HEK293 (cell line): ENCODE data around the gene AOC3.

Experiments used
- CTCF ChIA-PET: fragments of 350-600 bp; formaldehyde crosslinking; extraction: SDS; loops from one replicate; lab custom pipeline; 2021; ENCODE audit warnings: antibody characterized with exemption; lab: Yijun Ruan, JAX
- POLR2A ChIA-PET: fragments of 300-600 bp; formaldehyde crosslinking; extraction: SDS; loops from one replicate; lab custom pipeline; 2020; ENCODE audit warnings: antibody characterized with exemption, inconsistent platforms; lab: Yijun Ruan, JAX
- H3K27ac ChIP-seq: fragments of 200-500 bp; sonication (Bioruptor generic); 2 replicates; pipeline ENCODE4 v1.5.1; 2014; ENCODE audit warnings: low read depth, low read length, control low read depth, inconsistent platforms; ENCODE audit errors: extremely low read depth
- H3K36me3 ChIP-seq, 2 experiments: fragments of 200-500 bp in 1 of 2; sonication (Bioruptor generic) in 1 of 2; 1 replicate in 1 of 2; 2 replicates in 1 of 2; pipeline ENCODE4 v1.5.1; 2014 to 2017; ENCODE audit warnings: inconsistent platforms in 2 of 2, low read length in 2 of 2; ENCODE audit not compliant: control insufficient read depth in 2 of 2, insufficient read depth in 1 of 2
- H3K4me1 ChIP-seq: fragments of 200-500 bp; sonication (Bioruptor generic); 2 replicates; pipeline ENCODE4 v1.5.1; 2014; ENCODE audit warnings: mild to moderate bottlenecking, low read length, inconsistent platforms; ENCODE audit not compliant: control insufficient read depth, insufficient read depth
- H3K4me3 ChIP-seq: 2 replicates; pipeline ENCODE4 v1.5.1; 2011; ENCODE audit warnings: low read depth, mild to moderate bottlenecking, control low read depth, low read length, moderate library complexity
- H3K9me3 ChIP-seq: fragments of 200-500 bp; sonication (Bioruptor generic); 2 replicates; pipeline ENCODE4 v1.5.1; 2014; ENCODE audit warnings: low read depth, low read length, inconsistent platforms; ENCODE audit not compliant: control insufficient read depth, insufficient read depth
- GLIS1 ChIP-seq: fragments of 450-650 bp; formaldehyde crosslinking; IDR thresholded peaks from 2 replicates; pipeline ENCODE4 v1.5.1; 2016; ENCODE audit warnings: missing biosample characterization, missing genetic modification characterization
- MYNN ChIP-seq: fragments of 450-650 bp; formaldehyde crosslinking; IDR thresholded peaks from 2 replicates; pipeline ENCODE4 v1.5.1; 2016; ENCODE audit warnings: missing biosample characterization, missing genetic modification characterization, borderline replicate concordance
- PRDM6 ChIP-seq: fragments of 450-650 bp; formaldehyde crosslinking; IDR thresholded peaks from 2 replicates; pipeline ENCODE4 v1.5.1; 2017; ENCODE audit warnings: missing biosample characterization, missing genetic modification characterization
- REST ChIP-seq: fragments of 450-650 bp; formaldehyde crosslinking; IDR thresholded peaks from 2 replicates; pipeline ENCODE4 v1.5.1; 2016; ENCODE audit warnings: missing biosample characterization, missing genetic modification characterization
- ZFP41 ChIP-seq: fragments of 450-650 bp; formaldehyde crosslinking; IDR thresholded peaks from 2 replicates; pipeline ENCODE4 v1.5.1; 2016; ENCODE audit warnings: missing biosample characterization, missing genetic modification characterization, borderline replicate concordance
- ZNF155 ChIP-seq: fragments of 450-650 bp; formaldehyde crosslinking; IDR thresholded peaks from 2 replicates; pipeline ENCODE4 v1.5.1; 2016; ENCODE audit warnings: missing biosample characterization, missing genetic modification characterization
- ZNF16 ChIP-seq: fragments of 450-650 bp; formaldehyde crosslinking; IDR thresholded peaks from 2 replicates; pipeline ENCODE4 v1.5.1; 2016; ENCODE audit warnings: low read depth, missing biosample characterization, missing genetic modification characterization
- ZNF366 ChIP-seq: fragments of 450-650 bp; formaldehyde crosslinking; conservative IDR thresholded peaks from 2 replicates; pipeline ENCODE4 v1.5.1; 2016; ENCODE audit warnings: missing biosample characterization, missing genetic modification characterization
- ZNF37A ChIP-seq: fragments of 450-650 bp; IDR thresholded peaks from 2 replicates; pipeline ENCODE4 v1.5.1; 2018; ENCODE audit warnings: missing biosample characterization, missing genetic modification characterization
- ZNF391 ChIP-seq: fragments of 450-650 bp; formaldehyde crosslinking; IDR thresholded peaks from 2 replicates; pipeline ENCODE4 v1.5.1; 2016; ENCODE audit warnings: low read depth, missing biosample characterization, missing genetic modification characterization, borderline replicate concordance
- ZNF398 ChIP-seq: fragments of 450-650 bp; formaldehyde crosslinking; IDR thresholded peaks from 2 replicates; pipeline ENCODE4 v1.5.1; 2017; ENCODE audit warnings: missing biosample characterization, missing genetic modification characterization
- ZNF48 ChIP-seq: fragments of 450-650 bp; formaldehyde crosslinking; IDR thresholded peaks from 2 replicates; pipeline ENCODE4 v1.5.1; 2016; ENCODE audit warnings: missing biosample characterization, missing genetic modification characterization
- ZNF501 ChIP-seq: fragments of 450-650 bp; formaldehyde crosslinking; IDR thresholded peaks from 2 replicates; pipeline ENCODE4 v1.5.1; 2016; ENCODE audit warnings: missing biosample characterization, missing genetic modification characterization
- ZNF518A ChIP-seq: fragments of 450-650 bp; formaldehyde crosslinking; conservative IDR thresholded peaks from 2 replicates; pipeline ENCODE4 v1.5.1; 2016; ENCODE audit warnings: low read depth, missing biosample characterization, missing genetic modification characterization
- ZNF600 ChIP-seq: fragments of 450-650 bp; formaldehyde crosslinking; IDR thresholded peaks from 2 replicates; pipeline ENCODE4 v1.5.1; 2016; ENCODE audit warnings: missing biosample characterization, missing genetic modification characterization
- ZNF664 ChIP-seq: fragments of 450-650 bp; formaldehyde crosslinking; IDR thresholded peaks from 2 replicates; pipeline ENCODE4 v1.5.1; 2016; ENCODE audit warnings: missing biosample characterization, missing genetic modification characterization
- ZNF670 ChIP-seq: fragments of 450-650 bp; formaldehyde crosslinking; IDR thresholded peaks from 2 replicates; pipeline ENCODE4 v1.5.1; 2016; ENCODE audit warnings: missing biosample characterization, missing genetic modification characterization, low read depth
- TF ChIP-seq, protein P1 (sequence below): IDR thresholded peaks from 2 replicates; pipeline ENCODE4 v1.6.1; 2011; ENCODE audit warnings: mild to moderate bottlenecking, low read depth, low read length, borderline replicate concordance
- TF ChIP-seq, protein P2 (sequence below): fragments of 450-650 bp; formaldehyde crosslinking; IDR thresholded peaks from 2 replicates; pipeline ENCODE4 v1.5.1; 2016; ENCODE audit warnings: missing biosample characterization, missing genetic modification characterization

Gene AOC3

GRCh38 chr17:42848093-42848492 lies 2.9 kb upstream of the AOC3 start (continued):
- TF ChIP-seq ZNF518A (tag by site-specific recombination) (no peak), ZNF398 (tag by site-specific recombination) (no peak), ZNF501 (no peak), ZFP41 (tag by site-specific recombination) (no peak), ZNF670 (tag by site-specific recombination) (no peak), MYNN (no peak)
- TF ChIP-seq, protein P1, sequence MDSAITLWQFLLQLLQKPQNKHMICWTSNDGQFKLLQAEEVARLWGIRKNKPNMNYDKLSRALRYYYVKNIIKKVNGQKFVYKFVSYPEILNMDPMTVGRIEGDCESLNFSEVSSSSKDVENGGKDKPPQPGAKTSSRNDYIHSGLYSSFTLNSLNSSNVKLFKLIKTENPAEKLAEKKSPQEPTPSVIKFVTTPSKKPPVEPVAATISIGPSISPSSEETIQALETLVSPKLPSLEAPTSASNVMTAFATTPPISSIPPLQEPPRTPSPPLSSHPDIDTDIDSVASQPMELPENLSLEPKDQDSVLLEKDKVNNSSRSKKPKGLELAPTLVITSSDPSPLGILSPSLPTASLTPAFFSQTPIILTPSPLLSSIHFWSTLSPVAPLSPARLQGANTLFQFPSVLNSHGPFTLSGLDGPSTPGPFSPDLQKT = no peak
- TF ChIP-seq, all 188 proteins: peak for 0

GRCh38 chr17:42849031-42849430 lies 2.0 kb upstream of the AOC3 start:
- no peak overlapping the region for H3K4me3 ChIP-seq
- H3K9me3 ChIP-seq = no peaks in the 10 kb centered on the region
- POLR2A ChIA-PET = interaction anchor here (1.2 to 2.0 kb wide), 3 partner anchors 10 to 81 kb away, joined by 4 to 7 read pairs (median 6); partner anchors contain the start of gene PSME3
- H3K36me3 ChIP-seq = peaks cover 0 to 22% of the 10 kb centered on the region in 2 experiments; a peak in 1 of 3 replicates
- H3K4me1 ChIP-seq = no peaks in the 10 kb centered on the region
- TF ChIP-seq ZNF155 (no peak), ZNF664 (tag by site-specific recombination) (no peak), ZNF366 (no peak), ZNF391 (tag by site-specific recombination) (no peak), ZNF600 (no peak), PRDM6 (no peak), GLIS1 (tag by site-specific recombination) (no peak), ZNF16 (tag by site-specific recombination) (no peak), REST (tag by site-specific recombination) (no peak), ZNF48 (tag by site-specific recombination) (no peak), ZNF37A (tag by site-specific recombination) (no peak)
- TF ChIP-seq, protein P2, sequence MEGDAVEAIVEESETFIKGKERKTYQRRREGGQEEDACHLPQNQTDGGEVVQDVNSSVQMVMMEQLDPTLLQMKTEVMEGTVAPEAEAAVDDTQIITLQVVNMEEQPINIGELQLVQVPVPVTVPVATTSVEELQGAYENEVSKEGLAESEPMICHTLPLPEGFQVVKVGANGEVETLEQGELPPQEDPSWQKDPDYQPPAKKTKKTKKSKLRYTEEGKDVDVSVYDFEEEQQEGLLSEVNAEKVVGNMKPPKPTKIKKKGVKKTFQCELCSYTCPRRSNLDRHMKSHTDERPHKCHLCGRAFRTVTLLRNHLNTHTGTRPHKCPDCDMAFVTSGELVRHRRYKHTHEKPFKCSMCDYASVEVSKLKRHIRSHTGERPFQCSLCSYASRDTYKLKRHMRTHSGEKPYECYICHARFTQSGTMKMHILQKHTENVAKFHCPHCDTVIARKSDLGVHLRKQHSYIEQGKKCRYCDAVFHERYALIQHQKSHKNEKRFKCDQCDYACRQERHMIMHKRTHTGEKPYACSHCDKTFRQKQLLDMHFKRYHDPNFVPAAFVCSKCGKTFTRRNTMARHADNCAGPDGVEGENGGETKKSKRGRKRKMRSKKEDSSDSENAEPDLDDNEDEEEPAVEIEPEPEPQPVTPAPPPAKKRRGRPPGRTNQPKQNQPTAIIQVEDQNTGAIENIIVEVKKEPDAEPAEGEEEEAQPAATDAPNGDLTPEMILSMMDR = no peak
- CTCF ChIA-PET = interaction anchor here (0.6 to 1.1 kb wide), 7 partner anchors 12 to 729 kb away, joined by 3 to 5 read pairs (median 3); no protein-coding TSS in a partner anchor
- H3K27ac ChIP-seq = no peak overlapping the region
